Jurkat, Clone E6-1 (cell line): ENCODE measurements around the gene KCNC1.

ENCODE experiments used
- DNase-seq: peaks from one replicate; pipeline ENCODE4 v3.0.0-alpha.2; 2011; ENCODE audit warnings: low read depth, low spot score
- H3K4me3 ChIP-seq: 2 replicates; pipeline ENCODE4 v1.5.1; 2011; ENCODE audit warnings: mild to moderate bottlenecking, low read length, control low read depth, moderate library complexity

Gene KCNC1

DNA sequence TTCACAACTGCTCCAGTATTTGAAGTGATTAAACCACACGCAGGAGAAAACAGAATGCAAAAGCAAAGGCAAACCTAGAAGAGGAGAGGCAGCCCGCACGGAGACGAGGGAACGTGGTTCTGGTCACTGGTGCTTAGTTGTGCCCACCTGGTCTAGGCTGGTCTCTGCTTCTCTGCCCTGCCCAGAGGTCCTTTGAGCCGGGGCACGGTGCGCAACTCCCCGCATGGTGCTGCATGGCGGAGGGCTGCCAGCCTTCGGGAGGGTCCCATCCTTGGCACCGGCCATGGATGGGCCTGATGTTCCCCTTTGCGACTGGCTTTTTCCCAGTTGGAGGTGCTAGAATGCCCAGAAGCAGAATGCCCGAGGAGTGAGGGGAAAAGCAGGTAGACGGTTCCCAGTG, 46.1 kb downstream of the KCNC1 start:
- DNase-seq = no peak
- H3K4me3 ChIP-seq = no peak overlapping the region

DNA sequence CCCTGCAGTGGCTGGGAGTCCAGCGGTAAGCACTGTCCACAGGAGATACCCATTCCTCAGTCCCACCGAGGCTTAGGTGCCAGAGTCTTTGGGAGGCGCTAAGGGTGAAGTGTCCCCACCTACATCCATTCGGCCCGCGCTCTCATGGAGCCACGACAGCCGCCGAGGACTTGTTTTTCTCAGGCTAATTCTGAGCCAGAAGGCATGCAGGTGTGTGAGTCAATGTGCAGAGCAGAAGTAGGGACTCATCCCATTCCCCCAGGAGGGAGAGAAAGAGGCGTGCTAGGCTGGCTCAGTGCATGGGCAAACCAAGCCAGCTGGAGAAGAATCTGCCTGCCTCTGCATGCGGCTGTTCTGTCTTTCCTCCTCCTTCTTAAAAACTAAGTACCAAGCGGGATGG, 46.6 kb downstream of the KCNC1 start:
- H3K4me3 ChIP-seq = no peak overlapping the region
- DNase-seq = no peak

DNA sequence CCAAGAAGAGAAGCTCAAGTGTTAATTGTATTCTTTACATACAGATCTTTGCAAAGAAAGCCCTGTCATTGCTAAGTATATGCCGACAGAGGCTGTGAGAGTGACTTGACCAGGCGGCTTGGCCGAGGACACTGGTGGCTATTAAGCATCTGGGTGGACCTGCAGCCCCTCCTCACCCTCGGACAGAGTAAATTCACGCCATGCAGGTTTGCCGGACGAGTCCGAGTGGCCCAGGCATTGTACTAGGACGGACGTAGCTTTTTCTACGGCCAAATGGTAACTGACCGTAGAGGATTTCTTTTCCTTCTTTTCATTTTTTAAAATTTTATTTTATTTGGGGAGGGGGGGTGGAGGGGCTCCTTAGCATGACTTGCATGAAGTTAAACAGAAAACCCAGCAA, 47.0 kb downstream of the KCNC1 start:
- no peak overlapping the region for H3K4me3 ChIP-seq
- no peak for DNase-seq

DNA sequence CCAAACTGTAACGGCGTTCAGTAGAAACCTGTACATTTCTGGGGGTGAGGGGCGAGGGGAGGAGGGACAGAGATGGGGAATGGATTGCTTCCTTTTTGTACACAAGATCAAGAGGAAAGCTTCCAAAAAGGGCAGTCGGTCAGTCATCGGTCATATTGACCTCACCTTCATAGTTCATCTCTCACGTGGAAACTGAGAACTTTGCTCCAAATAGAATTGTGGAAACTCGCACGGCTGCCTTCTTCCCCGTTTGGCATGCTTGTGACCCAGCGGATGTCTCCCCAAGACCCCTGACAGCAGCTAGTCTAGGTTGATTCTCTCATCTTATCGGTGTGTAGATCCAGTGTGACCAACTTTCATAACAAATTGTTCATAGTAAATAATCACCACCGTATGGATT, 47.6 kb downstream of the KCNC1 start:
- DNase-seq = no peak
- no peak overlapping the region for H3K4me3 ChIP-seq

DNA sequence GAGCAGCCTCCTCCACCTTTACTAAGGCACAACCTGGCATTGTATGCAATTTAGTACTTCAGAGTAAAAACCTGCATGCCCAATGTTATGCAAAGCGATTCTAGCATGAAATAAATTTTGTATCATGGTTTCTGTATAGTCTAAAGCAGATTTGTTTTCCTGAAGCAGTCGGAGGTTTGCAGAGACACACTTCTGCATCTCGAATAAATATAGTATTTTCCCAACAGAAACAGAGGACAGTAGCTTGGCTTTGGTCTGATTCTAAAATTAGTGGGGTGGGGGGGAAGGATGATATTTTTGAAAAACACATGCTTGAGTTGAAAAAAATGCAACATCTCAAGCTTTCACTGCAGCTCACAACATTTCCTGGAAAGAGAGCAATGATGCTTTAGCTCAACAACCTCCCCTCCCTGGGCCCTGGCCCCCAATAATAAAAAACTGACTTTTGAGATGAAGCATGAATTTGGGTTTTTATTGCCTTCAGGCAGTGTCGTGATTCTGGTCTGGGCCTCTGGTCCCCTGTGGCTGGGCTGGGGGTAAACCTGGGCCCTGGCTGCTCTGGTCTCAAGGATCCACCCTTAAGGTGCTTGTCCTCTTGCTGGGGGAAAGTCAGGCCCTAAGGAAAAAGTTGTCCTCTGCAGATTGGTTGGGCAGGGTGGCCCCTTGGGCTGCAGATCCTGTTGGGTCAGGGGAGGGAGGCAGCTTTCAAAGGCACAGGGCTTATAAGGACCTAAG, 48.2 kb downstream of the KCNC1 start:
- no peak for DNase-seq
- no peak overlapping the region for H3K4me3 ChIP-seq

DNA sequence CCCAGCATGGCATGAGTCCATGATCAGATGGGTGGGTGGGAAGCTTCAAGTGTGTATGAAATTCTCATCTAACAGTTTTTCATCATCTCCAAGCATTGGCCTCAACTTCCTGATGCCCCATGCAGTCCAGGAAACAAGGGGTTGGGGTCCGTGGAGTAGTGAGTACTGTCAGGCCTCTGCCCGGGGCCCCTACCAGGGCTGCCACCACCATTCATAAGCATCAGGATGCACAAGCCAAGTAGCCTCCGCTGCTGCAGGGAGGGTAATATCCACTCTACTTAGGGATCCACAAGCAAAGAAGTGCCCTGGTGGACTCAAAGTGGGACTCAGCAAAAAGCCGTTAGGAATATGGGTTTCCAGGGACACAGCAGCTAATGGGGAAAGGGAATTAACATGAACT, 49.3 kb downstream of the KCNC1 start:
- no peak overlapping the region for H3K4me3 ChIP-seq
- DNase-seq = no peak

DNA sequence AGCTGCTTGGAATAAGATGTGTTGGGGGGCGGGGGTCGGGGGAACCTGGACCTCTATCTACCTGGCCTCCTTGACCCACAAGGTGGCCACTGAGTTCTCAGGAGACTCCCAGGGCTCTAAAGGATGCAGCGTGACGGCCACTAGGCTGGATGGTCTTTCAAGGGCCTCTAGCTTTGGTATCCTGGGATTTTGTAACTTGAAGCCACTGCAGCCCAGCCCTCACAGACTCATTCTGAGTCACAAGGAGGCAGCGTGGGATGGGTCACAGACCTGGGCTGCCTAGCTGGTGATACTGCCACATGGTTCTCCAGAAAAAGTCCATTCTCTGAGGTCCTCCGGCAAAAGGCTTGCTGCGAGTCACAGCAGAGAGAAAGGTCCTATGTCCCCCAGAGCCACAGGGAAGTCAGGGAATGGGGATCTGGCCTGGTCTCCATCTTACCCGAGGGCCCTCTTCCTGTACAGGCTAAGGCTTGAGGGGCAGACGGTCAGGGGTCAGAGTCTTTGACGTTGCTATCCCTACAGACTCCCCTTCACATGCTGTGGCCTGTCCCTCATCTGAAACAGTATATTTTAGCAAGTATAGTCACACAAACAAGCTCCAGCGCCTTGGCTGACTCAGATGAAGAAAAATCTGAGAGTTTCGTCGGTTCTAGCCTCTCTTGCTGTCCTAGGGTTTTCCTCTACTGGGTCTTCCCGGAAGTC, 52.4 kb downstream of the KCNC1 start:
- DNase-seq = no peak
- H3K4me3 ChIP-seq = no peak overlapping the region

DNA sequence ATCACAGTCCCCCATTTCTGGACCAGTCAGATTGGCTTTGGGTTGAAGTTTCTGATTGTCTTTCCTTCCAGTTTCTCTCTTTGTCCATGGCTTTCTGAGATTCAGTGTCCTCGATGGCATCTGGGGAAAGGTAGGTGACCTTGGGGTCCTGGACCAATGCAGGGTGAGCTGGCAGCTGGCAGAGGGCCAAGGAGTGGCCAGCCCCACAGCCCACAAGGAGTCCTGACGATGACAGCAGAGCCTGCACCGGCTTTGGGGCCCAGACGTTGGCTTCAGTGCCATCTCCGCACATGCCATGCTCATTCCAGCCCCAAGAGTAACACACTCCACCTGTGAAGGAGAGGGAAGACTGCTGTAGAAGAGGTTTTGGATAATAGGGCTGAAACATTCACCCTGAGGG, 53.5 kb downstream of the KCNC1 start:
- DNase-seq = no peak
- H3K4me3 ChIP-seq = no peak overlapping the region

DNA sequence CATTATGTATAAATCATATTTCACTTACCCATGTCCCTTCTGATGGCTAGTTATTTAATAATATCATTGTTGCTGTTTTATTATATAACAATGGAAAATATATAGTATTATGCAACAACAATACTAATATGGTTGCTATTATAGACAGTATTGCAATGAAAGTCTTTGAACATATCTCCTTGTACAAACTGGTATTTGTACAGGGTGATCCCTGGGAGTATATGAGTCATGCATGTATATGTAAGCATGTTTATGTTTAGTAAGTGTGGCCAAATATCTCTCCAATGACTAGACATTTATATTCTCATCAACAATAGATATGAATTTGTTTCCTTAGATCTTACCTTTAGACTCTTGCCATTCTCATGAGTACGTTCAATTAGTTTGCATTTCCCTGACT, 55.9 kb downstream of the KCNC1 start:
- no peak for DNase-seq
- no peak overlapping the region for H3K4me3 ChIP-seq

DNA sequence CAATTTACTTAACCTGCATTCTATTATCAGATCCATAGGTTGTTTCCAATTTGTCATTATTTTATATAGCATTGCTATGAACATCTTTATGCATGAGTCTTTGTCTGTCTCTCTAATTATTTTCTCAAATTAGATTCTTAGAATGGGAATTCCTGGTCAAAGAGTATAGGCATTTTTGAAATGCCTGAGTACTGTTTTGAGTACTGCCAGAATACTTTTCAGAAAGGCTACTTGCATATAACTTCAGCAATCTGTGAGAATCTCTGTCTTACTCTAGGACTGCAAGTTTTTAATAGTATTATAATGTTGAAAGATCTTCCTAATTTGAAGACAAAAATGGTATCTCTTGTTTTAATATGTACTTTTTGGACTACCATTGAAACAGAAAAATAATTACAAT, 56.6 kb downstream of the KCNC1 start:
- H3K4me3 ChIP-seq = no peak overlapping the region
- no peak for DNase-seq

DNA sequence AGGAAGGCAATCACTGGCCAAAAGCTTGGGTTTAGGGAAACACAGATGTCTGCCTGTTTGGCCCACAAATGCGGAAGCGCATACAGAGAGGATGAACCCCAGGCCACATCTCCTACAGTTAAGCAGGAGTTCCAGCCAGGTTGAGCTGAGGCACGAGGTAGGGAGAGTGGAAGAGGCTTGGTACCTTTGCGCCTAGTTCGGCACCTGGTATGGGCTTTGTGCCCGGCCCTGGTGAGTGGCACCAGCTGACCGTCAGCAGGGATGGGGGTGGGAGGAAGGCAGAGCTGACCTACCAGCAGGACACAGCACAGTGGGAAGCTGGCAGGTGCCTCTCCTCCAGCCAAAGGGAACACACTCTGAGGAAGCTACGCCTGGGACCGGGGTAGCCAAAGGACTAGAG, 57.6 kb downstream of the KCNC1 start:
- H3K4me3 ChIP-seq = no peak overlapping the region
- no peak for DNase-seq

DNA sequence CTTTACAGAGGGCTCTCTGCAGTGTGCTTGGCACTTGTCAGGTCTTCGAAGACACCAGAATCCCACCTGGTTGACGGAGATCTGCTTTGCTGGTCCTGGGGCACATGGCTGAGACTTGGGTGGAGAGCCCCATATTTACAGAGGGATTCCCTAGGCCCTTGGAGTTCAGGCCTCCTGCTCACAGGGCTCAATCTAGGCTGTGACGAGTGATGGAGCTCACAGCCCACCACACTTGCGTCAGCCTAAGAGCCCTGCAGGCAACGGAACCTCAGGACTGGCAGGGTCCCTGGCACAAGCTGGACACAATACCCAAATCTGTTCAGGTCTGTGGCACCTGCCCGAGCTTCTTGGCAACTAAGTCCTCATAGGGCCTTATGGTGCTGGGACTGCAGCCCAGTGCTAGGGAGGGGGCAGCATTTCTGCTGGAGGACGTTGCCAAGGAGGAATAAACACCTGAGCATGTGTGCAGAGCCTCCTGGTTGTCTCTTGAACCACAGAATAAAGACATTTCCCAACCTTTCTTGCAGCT, 59.1 kb downstream of the KCNC1 start:
- DNase-seq = no peak
- no peak overlapping the region for H3K4me3 ChIP-seq

DNA sequence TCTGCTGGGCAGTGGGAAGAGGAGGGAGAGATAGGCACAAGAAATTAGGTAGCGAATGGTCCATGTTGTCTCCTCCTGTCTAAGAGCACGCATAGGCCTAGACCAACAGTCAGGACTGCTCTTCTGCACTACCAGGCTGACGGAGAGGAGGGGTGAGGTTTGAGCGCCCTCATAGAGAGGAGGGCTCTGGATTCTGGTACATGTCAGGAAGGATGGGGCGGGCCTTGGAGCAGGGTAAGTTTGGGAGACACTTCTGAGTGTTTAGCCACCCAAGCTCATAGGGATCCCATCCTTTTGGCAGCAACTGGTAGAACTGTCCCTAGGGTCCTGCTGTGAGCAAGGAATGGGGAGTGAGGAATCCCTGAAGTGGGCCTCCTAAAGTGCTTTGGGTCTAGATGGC, 60.4 kb downstream of the KCNC1 start:
- DNase-seq = no peak

DNA sequence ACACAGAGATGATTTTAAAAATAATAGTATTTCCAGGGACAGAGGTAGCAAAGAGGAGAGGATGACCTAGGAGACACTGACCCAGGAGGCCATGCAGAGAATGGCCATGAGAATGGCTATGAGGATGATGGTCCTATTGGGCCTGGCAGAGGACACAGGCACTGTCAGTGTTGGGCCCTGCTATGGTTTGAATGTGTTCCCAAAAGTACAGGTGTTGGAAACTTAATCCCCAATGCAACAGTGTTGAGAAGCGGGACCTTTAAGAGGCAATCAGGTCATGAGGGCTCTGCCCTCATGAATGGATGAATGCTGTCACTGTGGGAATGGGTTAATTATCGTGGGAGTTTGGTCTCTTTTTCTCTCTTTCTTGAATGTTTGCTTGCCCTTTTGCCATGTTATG, 61.6 kb downstream of the KCNC1 start:
- DNase-seq = no peak
- no peak overlapping the region for H3K4me3 ChIP-seq

More for the DNA sequence above, 60.4 kb downstream of the KCNC1 start:
- no peak overlapping the region for H3K4me3 ChIP-seq

DNA sequence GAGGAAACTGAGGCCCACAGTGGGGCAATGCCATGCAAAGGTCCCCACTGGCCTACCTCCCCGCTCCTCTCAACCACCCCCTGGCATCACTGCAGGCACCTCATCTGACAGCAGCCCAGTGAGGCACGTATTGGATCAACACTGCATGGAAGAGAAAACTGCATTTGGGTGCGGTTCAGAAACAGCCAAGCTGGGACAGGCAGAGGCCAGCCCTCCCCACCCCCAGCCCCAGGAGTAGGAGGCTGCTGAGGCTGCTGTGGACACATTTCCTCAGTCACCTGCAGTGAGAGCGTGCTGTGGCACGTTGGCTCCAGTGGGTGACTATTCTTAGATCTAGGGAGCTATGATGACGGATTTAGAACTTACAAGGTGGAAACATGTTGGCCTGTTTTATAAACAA, 63.7 kb downstream of the KCNC1 start:
- H3K4me3 ChIP-seq = no peak overlapping the region
- no peak for DNase-seq

DNA sequence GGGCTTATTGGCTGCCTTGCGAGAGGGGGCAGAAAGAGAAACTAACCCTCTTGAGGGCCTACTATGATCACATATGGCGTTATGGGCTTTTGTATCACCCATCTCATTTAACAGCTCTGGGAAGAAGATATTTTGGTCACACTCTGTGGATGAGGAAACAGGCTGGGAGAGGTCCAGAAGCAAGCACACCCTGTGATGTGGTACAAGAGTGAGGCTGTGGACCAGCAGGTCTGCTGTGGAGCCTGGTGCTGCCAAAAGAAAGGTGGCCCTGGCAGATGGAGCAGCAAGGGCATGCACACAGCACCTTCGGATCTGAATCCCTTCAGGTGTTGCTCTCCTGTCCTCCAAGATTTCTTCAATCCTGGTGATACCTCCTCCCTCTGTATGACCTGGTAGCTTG, 64.1 kb downstream of the KCNC1 start:
- no peak for DNase-seq
- no peak overlapping the region for H3K4me3 ChIP-seq

DNA sequence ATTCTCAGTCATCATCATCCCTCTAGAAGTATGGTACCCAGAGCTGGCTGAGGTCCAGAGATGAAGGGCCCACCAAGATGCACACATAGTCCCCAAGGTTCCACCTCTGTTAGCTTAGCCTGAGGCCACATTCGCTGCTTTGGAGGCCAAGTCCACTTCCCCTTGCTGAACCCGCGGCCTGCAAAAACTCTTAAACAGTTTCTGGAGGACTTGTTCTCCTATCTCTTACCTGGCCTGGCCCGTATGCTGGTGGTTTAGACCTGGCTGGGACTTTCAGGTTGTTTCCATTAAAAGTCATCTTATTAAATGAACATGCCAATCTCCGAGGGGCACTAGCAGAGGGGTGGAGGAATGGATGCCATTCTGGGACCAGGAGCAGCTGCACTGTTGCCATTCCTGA, 64.6 kb downstream of the KCNC1 start:
- DNase-seq = no peak

DNA sequence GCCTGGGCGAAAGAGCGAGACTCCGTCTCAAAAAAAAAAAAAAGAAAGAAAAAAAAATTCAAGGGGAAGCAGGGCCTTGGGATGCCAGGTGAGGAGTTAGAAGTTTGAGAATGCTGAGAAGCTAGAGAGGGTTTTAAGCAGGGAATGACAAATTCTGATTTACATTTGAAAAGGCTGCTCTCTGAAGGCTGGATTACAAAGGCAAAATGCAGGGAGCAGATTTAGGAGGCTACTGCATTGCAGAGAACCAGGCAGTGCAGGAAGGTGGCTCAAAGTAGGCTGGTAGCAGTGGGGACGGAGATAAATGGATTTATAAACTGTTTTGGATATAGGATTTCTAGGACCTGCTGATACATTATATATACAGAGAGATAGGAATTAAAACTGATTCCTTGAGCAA, 66.6 kb downstream of the KCNC1 start:
- no peak overlapping the region for H3K4me3 ChIP-seq
- no peak for DNase-seq

More for the DNA sequence above, 64.6 kb downstream of the KCNC1 start:
- H3K4me3 ChIP-seq = no peak overlapping the region

DNA sequence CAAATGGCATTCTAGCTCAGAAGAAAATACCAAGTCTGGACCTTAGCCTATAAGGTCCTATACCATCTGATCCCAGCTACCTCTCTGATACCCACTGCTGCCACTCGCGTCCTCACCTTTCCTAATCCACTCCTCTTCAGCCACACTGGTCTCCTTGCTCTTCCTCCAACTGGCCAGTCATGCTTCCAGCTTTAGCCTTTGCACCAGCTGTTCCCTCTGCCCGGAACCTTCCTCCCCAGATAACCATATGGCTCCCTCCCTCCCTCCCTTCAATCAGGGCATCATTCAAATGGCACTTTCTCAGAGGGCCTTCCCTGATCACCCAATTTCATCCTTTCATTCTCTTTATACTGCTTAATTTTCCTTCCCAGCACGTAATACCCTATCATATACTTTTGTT, 67.9 kb downstream of the KCNC1 start:
- no peak overlapping the region for H3K4me3 ChIP-seq
- no peak for DNase-seq

DNA sequence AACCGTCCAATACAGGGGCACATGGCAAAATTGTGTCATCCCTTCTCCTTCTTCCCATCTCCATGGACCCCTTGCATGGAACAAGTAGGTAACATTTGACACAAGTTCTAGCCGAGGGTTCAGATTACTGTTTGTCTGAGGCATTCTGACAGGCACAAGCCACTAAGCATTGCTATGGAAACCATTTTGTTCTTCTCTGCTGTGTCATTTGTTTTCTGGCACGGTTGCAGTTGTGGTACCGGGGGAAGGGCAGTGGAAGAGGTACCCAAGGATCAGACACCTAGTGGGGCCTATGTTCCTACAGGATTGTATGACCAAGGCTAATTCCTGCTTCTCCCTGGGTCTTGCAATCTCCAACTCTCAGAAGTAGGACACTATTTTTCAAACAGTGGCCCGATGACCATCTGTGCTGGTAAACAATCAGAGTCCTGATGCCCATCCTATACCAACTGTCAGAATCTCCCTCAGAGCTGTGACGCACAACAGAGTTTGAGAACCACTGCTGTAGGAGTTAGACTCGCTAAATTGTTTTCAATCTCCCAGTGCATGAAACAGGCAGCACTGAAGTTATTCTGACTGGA, 69.3 kb downstream of the KCNC1 start:
- no peak overlapping the region for H3K4me3 ChIP-seq
- no peak for DNase-seq
